ENCODE results near the gene FAM241A. TPM values are rescaled to one million over a fixed set of nuclear protein-coding genes. Genes with fewer than 3 reads are reported as not detected.
"Not testable (repeated sequence)": the region's sequence is repeated elsewhere in the genome, so short reads cannot be mapped to it uniquely, and the experiment has no call there.

FAM241A gene
- total and polyA plus RNA-seq, 2 donors (not counting 1 experiment from before 2014, with no cell fraction given): 1.2 to 1.7 TPM

GRCh38 chr4:112156112-112156511, 10.9 kb downstream of the FAM241A start:
- no peaks in the 10 kb centered on the region for H4K20me1 ChIP-seq (ENCODE audit: control insufficient read depth, extremely low read depth, insufficient read depth, low read length)
- TF ChIP-seq CTCF (conservative IDR thresholded peaks at IDR 0.05 in 1 of 2, IDR thresholded peaks at IDR 0.05 in 1 of 2; ENCODE audit: low read depth in 1 of 2, low read length in 2 of 2): no peak
- TF ChIP-seq EZH2 (IDR thresholded peaks at IDR 0.05; ENCODE audit: low read length, missing control alignments): no peak
- no peaks in the 10 kb centered on the region for H3K27me3 ChIP-seq (ENCODE audit: control insufficient read depth, insufficient read depth, low read length)
- H2AFZ ChIP-seq (ENCODE audit: low read length): no peak overlapping the region
- H3K79me2 ChIP-seq (ENCODE audit: control insufficient read depth, insufficient read depth, low read length): no peaks in the 10 kb centered on the region
- no peaks in the 10 kb centered on the region for H3K4me1 ChIP-seq (ENCODE audit: control insufficient read depth, extremely low read depth, insufficient read depth, low read length)
- H3K27ac ChIP-seq (ENCODE audit: insufficient read depth, low read length): no peak overlapping the region
- no peak overlapping the region for H3K4me3 ChIP-seq (replicated peaks in 1 of 4; ENCODE audit: control extremely low read depth in 1 of 4, insufficient read depth in 1 of 4, low read depth in 3 of 4, low read length in 4 of 4)
- DNase-seq (ENCODE audit: low read depth in 2 of 2): no peak
- H3K36me3 ChIP-seq (ENCODE audit: control insufficient read depth, insufficient read depth, low read length): no peaks in the 10 kb centered on the region
- H3K4me2 ChIP-seq (ENCODE audit: extremely low read depth, insufficient read depth, low read length): no peak overlapping the region
- H3K9me3 ChIP-seq (ENCODE audit: control insufficient read depth, insufficient read depth, low read depth, low read length): no peaks in the 10 kb centered on the region
- no peak overlapping the region for H3K9ac ChIP-seq (ENCODE audit: insufficient read depth, low read length)

DNA sequence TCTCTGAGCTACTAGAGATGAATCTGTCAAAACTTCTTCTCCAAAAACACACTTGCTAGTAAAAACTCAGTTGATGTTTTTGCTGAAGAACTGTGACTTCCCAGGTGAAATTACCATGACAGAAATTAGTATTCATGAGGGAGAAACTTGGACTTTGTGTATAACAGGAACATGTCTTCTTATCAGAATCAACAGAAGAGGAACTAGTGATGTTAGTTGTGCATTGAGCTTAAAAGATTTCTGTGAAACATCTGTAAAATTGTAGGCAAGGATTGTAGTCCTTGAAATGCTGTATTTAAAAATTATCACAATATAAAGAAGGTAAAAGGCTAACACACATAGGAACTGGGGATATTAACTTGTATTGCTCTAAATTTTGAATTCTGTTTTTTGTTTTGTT, 11.3 kb downstream of the FAM241A start:
- Histone ChIP-seq H3K4me3 (replicated peaks in 1 of 4; ENCODE audit: control extremely low read depth in 1 of 4, insufficient read depth in 1 of 4, low read depth in 3 of 4, low read length in 4 of 4) (no peak overlapping the region), H3K79me2 (ENCODE audit: control insufficient read depth, insufficient read depth, low read length) (no peaks in the 10 kb centered on the region), H3K36me3 (ENCODE audit: control insufficient read depth, insufficient read depth, low read length) (no peaks in the 10 kb centered on the region), H3K4me2 (ENCODE audit: extremely low read depth, insufficient read depth, low read length) (no peak overlapping the region), H2AFZ (ENCODE audit: low read length) (no peak overlapping the region), H3K9me3 (ENCODE audit: control insufficient read depth, insufficient read depth, low read depth, low read length) (no peaks in the 10 kb centered on the region), H3K4me1 (ENCODE audit: control insufficient read depth, extremely low read depth, insufficient read depth, low read length) (no peaks in the 10 kb centered on the region), H3K27me3 (ENCODE audit: control insufficient read depth, insufficient read depth, low read length) (no peaks in the 10 kb centered on the region), H4K20me1 (ENCODE audit: control insufficient read depth, extremely low read depth, insufficient read depth, low read length) (no peaks in the 10 kb centered on the region), H3K9ac (ENCODE audit: insufficient read depth, low read length) (no peak overlapping the region), H3K27ac (ENCODE audit: insufficient read depth, low read length) (no peak overlapping the region)
- no peak for DNase-seq (ENCODE audit: low read depth in 2 of 2)
- TF ChIP-seq EZH2 (IDR thresholded peaks at IDR 0.05; ENCODE audit: low read length, missing control alignments) (no peak), CTCF (conservative IDR thresholded peaks at IDR 0.05 in 1 of 2, IDR thresholded peaks at IDR 0.05 in 1 of 2; ENCODE audit: low read depth in 1 of 2, low read length in 2 of 2) (no peak)

DNA sequence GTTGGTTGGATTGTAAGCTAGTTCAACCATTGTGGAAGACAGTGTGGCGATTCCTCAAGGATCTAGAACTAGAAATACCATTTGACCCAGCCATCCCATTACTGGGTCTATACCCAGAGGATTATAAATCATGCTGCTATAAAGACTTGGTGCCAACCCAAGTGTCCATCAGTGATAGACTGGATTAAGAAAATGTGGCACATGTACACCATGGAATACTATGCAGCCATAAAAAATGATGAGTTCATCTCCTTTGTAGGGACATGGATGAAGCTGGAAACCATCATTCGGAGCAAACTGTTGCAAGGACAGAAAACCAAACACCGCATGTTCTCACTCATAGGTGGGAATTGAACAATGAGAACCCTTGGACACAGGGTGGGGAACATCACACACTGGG, 18.5 kb downstream of the FAM241A start:
- not testable (repeated sequence) for H3K9ac ChIP-seq (ENCODE audit: insufficient read depth, low read length); H3K4me2 ChIP-seq (ENCODE audit: extremely low read depth, insufficient read depth, low read length); H3K27me3 ChIP-seq (ENCODE audit: control insufficient read depth, insufficient read depth, low read length); H3K79me2 ChIP-seq (ENCODE audit: control insufficient read depth, insufficient read depth, low read length); H3K9me3 ChIP-seq (ENCODE audit: control insufficient read depth, insufficient read depth, low read depth, low read length); H3K4me1 ChIP-seq (ENCODE audit: control insufficient read depth, extremely low read depth, insufficient read depth, low read length); DNase-seq (ENCODE audit: low read depth in 2 of 2); H3K4me3 ChIP-seq (replicated peaks in 1 of 4; ENCODE audit: control extremely low read depth in 1 of 4, insufficient read depth in 1 of 4, low read depth in 3 of 4, low read length in 4 of 4); H4K20me1 ChIP-seq (ENCODE audit: control insufficient read depth, extremely low read depth, insufficient read depth, low read length); H2AFZ ChIP-seq (ENCODE audit: low read length); H3K36me3 ChIP-seq (ENCODE audit: control insufficient read depth, insufficient read depth, low read length); H3K27ac ChIP-seq (ENCODE audit: insufficient read depth, low read length)
